Activated CD4-positive, alpha-beta T cell treated with anti-CD3 and anti-CD28 coated beads for 4 hours (primary cell): ENCODE measurements around the gene ABCB10.
"Not testable (repeated sequence)": the region's sequence is repeated elsewhere in the genome, so short reads cannot be mapped to it uniquely, and the experiment has no call there.

ENCODE experiments used
- DNase-seq, 2 donors: peaks; one replicate each; pipeline ENCODE4 v3.0.0-alpha.2; 2020

The ABCB10 gene

GRCh38 chr1:229570891-229571516 lies 12.5 kb upstream of the ABCB10 start:
- no peak for DNase-seq

- DNase-seq, result no peak
Measured at GRCh38 chr1:229570305-229570704, 11.8 kb upstream of the ABCB10 start.

- no peak for DNase-seq
Measured at GRCh38 chr1:229567109-229567868, 8.8 kb upstream of the ABCB10 start.

- no peak for DNase-seq
Measured at GRCh38 chr1:229563701-229564100, 5.2 kb upstream of the ABCB10 start.

GRCh38 chr1:229563241-229563640 lies 4.7 kb upstream of the ABCB10 start:
- no peak for DNase-seq

GRCh38 chr1:229562686-229563085 lies 4.2 kb upstream of the ABCB10 start:
- no peak for DNase-seq

GRCh38 chr1:229561141-229561540 lies 2.6 kb upstream of the ABCB10 start:
- DNase-seq, result no peak

GRCh38 chr1:229560124-229560523 lies 1.6 kb upstream of the ABCB10 start:
- DNase-seq, result not testable (repeated sequence)

GRCh38 chr1:229559336-229559801 lies 862 bp upstream of the ABCB10 start:
- not testable (repeated sequence) for DNase-seq

- peak; percentile 19 to 28 for DNase-seq
Measured at GRCh38 chr1:229557913-229558414, 543 bp downstream of the ABCB10 start.

GRCh38 chr1:229557200-229557850 lies 1.2 kb downstream of the ABCB10 start:
- peak in 1 of 2 donors; percentile 18 for DNase-seq

- DNase-seq, result no peak
Measured at GRCh38 chr1:229554886-229555621, 3.5 kb downstream of the ABCB10 start.

- DNase-seq, result no peak
Measured at GRCh38 chr1:229553621-229554130, 4.8 kb downstream of the ABCB10 start.

- no peak for DNase-seq
Measured at GRCh38 chr1:229552732-229553131, 5.8 kb downstream of the ABCB10 start.

GRCh38 chr1:229550812-229551567 lies 7.5 kb downstream of the ABCB10 start:
- DNase-seq, result no peak

GRCh38 chr1:229547542-229547941 lies 11.0 kb downstream of the ABCB10 start:
- no peak for DNase-seq

GRCh38 chr1:229544587-229544986 lies 13.9 kb downstream of the ABCB10 start:
- DNase-seq, result no peak

GRCh38 chr1:229539863-229540506 lies 18.5 kb downstream of the ABCB10 start:
- DNase-seq, result no peak

GRCh38 chr1:229538945-229539344 lies 19.6 kb downstream of the ABCB10 start:
- no peak for DNase-seq

- no peak for DNase-seq
Measured at GRCh38 chr1:229537894-229538293, 20.6 kb downstream of the ABCB10 start.

GRCh38 chr1:229536982-229537381 lies 21.5 kb downstream of the ABCB10 start:
- DNase-seq, result no peak
